Measurements from ENCODE around the gene PHGDH.

DNA sequence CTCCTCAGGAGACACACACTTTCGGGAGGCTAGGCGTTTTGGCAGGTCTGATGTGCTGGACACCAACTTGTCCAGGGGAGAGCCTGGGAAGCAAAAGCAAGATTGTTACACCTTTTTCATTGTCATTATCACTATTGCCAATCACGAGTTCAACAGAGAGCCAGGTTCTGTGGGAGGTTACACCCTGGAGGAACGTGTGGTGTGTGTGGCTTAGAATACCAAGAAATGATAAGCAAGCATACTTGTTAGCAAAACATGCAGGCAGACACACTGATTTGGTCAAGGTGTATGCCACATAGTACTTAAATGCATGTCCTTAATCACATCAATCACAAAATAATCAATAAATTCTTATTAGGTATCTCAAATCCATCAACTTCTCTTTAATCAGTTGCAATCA lies 40.9 kb downstream of the PHGDH start:
- TF ChIP-seq CTCF (IDR thresholded peaks at IDR 0.05; ENCODE audit: low read depth, low read length) (no peak), EZH2phosphoT487 (IDR thresholded peaks at IDR 0.05; ENCODE audit: low read depth) (no peak)

Data from OCI-LY3 (cell line).